HuH-7.5 (cell line): ENCODE data around the gene MYH13.

ENCODE experiments used
- DNase-seq: peaks from one replicate; pipeline ENCODE4 v3.0.0; 2011; ENCODE audit warnings: low spot score

Gene MYH13

DNA sequence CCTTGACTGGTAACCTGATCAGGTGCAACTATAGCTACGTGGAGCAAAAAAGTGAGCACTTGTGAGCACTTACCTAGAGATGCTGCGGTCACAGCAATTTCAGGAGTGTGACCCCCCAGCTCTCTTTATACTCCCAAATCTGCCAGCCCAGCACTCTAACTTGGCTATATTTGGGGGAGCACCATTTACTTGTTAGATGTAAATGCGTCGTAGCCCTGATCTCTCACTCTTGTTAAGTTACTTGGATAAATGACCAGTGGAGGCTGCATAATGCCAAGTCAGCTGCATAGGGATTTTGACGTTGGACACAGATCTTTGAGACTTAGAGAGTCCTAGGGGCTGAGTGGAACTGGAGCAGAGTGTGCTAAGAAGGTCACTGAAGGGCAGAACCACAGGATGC, at the start of gene MYH13:
Gene MYH13 (minus strand): TSS at position 101 of the 400 bp plus-strand sequence. CDS start 8,476 bp downstream, outside the sequence.
- DNase-seq: no peak

DNA sequence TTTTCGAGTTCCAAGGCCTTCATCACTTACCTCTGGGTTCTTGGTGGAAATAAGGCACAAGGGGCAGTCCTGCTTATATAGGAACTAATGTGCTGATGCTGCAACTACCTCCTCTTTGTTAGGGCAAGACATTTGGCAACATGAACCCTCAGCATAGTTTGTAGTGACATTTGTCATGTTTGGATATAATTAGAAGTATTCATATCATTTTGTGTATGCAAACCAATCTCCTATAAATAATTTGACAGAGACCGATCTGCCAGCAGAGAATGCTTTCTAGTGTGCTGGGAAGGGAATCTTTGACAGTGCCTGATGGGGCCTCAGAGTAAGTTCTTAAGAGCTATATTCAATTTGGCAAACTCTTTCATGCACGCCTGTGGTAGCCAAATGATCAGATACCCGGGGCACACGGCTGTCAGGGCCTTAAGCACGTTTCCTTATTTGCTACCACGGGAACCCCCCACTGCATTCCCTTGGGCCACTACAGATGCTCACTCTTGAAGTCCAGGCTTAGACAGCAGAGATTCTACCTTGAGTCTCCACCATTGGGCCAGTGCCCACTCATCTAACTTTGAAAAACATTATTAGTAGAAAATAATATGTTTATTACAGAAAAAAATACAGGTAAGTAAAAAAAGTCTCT, 49.2 kb upstream of the MYH13 start, which contains the start of gene MYH8:
Gene MYH8 (minus strand): TSS at position 51 of the 643 bp plus-strand sequence. CDS start 1,723 bp downstream, outside the sequence.
- DNase-seq: no peak

DNA sequence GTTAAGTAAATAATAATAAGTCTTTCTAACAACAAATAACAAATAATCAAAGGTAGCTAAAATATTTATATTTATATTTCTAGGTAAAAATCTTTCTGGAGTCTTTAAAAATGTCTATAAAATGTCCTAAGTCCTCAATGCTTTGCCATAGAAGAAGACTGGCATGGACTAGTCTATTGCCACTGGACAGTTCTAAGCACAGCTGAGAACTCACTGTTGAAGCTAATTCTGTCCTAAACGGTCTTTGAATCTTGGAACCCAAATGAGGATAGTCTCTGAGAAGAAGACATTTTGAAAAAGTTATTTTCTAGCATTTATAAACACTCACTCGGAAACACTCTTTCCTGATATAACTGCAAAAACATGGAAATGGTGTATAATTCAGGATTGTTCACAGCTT, 48.4 kb upstream of the MYH13 start:
- DNase-seq: no peak

DNA sequence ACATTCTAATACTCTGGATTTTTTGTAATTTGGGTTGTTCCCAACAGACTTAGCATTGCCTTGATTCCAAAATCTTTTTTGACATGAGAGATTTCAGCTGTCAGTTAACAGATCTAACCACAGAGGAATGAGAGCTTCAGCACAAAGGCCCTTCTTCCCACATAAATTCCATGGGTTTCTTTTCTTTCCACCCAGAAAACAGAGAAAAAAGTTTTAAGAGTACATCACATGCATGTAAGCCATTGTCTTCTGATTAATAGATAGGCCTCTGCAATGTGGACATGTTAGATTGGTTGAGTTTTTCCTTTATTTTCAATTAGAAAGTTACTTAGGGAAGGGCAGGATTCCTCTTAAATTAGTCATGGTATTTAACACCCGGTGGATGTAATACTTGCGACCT, 48.0 kb upstream of the MYH13 start:
- DNase-seq: no peak

DNA sequence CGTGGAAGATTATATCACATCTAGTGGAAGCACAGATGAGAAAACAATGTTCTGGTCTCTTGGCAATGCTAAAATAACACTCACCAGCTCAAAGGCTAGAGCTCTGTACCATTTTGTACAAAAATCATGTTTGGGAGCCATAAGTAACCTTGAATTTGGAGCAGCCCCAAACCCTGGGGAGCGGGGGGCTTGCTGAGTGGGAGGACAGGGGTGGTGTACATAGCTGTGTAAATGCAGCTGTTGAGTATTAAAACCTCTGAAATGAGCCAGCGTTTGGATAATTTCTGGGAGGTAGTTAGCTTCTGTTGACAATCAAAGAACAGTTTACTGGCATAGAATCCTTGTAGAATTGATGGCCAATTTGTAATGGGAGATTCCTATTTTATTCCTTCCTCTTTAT, 44.6 kb upstream of the MYH13 start:
- no peak for DNase-seq

DNA sequence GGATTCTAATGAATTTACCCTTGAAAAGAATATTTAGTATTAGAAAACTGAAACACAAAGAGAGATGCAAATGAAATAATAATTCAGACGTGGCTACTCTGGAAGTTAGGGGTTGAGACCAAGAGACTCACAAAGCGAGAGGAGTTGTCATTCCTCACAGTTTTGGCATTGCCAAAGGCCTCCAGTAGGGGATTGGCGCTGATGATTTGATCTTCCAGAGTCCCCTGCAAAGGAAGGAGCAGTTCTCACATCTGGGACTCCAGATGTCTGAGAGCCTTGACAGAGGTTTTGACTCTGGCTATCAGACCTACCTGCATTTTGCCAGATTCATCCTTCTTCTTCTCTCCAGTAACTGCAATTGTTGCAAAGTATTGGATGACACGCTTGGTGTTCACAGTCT, 42.4 kb upstream of the MYH13 start:
- DNase-seq: no peak

DNA sequence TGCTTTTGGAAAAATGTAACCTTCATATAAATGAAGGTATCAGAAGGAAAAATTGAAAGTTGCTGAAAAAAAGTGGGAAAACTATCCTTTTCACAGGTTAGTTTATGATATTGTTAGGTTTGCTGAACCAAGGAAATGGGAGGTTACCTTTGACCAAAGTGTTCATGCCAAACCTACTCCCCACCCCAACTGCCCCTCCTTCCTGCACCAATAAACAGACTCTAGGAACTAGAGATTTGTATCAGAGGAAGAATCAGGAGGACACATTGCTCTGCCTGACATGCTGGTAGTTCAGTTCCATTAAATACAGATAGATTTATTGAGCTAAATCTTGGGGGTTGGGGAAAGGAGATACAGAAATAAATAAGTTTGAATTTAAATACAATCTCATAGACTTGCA, 30.8 kb upstream of the MYH13 start:
- DNase-seq: no peak

DNA sequence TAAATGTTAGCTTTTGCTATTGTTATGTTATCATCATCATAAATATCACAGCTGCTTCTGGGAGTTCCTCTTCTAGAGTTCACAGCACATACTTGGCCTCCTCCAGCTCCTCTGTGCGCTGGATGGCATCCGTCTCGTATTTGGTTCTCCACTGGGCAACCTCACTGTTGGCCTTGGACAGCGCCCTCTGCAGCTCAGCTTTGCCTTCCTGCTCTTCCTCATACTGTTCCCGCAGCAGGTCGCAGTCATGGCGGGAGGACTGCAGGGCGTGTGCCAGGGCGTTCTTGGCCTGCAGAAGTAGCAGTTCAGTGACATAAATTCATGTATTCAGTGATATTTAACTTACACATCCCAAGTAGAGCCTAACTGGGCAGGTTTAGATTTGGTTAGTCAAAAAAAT, 25.5 kb upstream of the MYH13 start:
- DNase-seq: no peak

DNA sequence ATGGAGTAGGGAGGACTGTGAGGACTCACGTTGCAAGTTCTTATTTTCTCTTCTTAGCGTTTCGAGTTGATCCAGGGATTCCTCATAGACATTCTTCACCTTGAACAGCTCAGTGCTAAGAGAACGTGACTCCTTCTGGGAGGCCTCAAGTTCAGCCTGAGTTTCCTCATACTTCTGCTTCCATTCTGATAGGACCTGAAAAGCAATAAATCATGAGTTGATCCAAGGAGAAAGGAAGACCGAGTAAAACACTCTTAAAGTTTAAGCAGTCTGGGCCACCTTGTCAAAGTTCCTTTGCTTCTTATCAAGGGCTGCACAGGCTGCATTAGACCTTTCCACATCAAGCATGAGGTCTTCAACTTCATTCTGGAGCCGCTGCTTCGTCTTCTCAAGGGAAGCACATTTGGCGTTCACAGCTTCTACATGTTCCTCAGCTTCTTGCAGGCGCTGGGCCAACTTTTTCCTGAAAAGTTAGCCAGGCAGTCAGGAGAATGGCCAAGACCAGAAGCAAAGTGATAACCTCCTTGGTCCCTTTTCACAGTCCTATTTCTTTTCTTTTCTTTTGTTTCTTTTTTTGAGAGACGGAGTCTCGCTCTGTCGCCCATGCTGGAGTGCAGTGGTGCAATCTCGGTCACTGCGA, 23.8 kb upstream of the MYH13 start:
- no peak for DNase-seq

DNA sequence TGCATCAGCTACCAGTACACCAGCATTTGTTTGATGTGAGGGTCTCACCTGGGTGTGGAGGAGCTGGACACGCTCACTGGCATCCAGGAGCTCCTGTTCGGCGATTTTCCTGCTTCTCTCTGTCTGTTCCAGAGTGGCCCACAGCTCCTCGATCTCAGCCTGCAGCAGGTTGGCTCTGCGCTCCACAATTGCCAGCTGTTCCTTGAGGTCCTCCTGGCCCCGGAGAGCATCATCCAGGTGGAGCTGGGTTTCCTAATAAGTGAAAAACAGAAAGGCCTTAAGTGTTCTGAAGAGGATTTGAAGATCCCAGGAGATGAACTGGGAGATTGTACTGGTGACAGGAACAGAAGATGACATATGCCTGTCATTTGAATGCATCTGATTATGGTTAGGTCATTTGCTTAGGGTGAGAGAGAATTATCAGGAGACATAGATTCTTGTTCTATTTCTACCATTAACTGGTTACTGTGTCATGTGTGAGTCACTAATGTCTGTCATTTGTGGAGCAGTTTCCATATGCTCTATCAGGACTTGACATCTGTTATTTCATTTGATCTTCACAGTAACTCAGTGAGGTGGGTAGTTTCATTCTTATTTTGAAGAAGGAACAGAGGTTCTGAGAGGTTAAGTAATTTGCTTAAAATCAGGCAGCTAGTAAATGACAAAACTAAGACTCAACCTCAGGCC, 21.5 kb upstream of the MYH13 start:
- no peak for DNase-seq

DNA sequence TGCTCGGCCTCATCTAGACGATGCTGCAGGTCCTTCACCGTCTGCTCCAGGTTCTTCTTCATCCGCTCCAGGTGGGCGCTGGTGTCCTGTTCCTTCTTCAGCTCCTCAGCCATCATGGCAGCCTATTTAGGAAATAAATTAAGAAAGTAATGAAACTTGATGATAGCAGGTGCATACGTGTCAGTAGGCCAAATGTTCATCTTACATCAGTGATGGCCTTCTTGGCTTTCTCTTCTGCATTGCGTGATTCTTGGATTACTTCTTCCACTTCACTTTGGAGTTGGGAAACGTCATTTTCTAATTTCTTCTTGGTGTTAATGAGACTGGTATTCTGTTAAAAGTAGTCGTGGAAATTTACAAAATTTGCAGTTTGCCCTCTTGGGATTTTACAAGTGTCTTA, 20.1 kb upstream of the MYH13 start:
- no peak for DNase-seq

DNA sequence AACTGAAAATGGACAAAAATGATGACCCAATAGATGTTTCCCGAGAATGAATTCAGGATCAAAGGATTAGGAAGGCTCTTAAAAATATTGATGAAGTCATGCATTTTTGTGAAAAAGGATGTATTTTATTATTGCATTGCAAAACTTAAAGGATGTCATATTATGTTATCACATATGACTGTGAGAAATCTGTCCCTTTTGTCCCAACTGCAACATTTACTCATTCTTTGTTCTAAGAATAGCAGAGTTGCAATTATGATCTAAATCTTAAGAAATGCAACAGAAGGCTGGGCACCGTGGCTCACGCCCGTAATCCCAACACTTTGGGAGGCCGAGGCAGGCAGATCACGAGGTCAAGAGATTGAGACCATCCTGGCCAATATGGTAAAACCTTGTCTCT, 13.1 kb upstream of the MYH13 start:
- DNase-seq: no peak

DNA sequence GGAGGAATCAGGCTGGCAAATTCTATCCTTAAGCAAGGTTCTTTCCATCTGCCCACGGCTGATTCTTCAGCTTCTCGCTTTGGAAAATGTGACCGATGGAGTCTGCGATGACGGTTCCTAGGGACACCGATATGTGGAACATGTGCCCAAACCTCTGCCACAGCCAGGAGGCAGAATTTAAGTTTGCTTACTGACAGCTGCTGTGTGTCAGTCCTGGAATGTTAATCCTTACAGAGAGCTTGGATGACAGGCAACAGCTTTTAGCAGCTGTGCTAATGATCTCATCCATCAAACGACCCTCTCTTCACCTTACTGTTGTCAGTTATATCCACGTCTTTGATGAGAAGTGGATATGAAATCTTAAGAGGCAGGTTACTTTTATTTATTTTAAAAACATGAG, 11.4 kb upstream of the MYH13 start:
- no peak for DNase-seq

DNA sequence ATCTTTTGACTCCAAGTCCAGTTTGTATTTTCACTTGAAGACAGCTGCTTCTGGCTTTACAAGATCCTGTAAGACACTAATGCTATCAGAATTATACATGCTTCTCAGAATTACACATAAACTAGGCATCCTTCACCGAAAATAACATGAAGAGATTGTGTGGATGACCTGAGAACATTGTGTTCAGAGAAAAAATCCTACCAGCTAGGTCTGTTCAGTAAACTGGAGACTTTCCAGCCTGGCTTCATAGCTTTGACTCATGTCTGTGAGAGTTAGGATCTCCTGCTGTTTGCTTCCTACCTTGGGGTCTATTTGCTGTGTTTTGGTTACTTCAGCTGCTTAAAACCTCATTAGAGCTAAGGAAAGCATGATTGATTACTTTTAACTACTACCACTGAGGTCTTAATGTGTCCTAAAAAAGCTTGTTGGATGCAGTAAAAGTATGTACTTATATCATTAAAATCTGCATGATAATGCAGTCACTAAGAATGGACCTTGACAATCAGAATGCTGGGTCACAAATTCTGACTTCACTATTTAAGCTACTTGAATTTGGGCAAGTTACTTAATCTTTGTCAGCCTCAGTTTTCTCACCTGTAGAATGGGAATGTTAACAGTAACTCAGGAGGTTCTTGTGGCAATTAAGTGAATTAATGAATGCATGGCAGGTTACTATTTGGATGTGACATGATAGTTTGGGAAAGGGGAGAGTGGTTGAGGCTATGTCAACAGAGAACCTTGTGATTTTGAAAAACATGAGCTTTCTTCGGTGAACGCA, 8.0 kb upstream of the MYH13 start:
- no peak for DNase-seq

DNA sequence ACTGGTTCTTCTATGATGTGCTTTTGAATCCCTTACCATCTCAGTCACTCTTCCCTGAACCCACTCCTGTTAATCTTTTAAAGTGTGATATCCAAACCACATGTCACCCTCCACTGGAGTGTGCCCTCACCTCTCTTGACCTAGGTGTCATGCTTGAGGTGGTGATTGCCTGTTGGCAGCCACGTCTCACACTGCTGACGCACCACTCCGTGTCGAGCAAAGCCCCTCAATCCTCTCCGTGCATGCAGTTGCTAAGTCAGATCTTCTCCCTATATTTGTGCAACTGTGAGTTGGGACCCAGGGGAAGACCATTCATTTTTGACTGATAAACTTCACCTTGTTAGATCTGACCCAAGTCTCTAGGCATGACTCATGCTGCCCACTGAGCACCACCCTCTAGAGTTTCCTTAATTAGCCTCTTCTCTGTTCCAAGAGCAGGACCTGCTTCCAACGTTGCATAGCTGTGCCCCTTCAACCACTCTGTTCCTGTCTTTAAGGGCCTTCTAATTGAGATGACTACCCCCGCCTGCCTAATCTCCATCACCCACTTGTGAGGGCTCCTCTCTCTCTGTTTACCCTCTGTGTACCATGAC, 2.7 kb downstream of the MYH13 start:
- DNase-seq: no peak

DNA sequence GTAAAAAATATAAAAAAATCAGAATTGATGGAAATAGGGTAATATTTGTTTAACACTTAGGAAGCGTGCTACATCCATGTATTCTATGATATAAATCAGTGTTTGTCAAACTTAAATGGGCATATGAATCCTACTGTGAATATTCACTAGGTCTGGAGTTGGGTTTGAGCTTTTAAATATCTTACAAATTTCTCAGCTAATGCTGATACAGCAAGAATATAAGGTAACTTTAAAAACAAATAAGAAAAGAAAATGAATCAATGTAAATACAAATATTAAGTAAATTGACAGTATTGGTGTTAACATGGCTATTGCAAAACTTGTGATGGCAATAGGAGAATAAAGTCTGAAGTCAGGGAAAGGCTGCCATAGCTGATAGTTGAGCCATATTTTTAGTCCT, 3.6 kb downstream of the MYH13 start:
- no peak for DNase-seq

DNA sequence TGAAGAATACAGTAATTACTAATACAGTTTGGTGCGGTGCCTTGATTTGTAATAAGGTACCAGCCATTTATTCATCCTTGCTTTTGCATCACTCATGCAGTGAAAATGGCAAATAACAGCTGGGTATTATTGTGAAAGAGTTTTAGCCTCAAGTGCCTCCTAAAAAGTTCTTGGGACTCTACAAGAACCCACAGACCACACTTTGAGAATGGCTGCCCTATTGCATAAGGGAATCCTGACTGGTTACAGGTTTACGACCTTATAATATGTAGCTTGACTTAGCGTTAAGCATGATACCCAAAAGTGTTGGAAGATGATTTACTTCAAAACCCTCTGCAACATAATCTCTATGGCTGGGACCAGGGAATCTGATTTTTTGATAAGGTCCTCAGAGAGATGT, 4.2 kb downstream of the MYH13 start:
- no peak for DNase-seq

DNA sequence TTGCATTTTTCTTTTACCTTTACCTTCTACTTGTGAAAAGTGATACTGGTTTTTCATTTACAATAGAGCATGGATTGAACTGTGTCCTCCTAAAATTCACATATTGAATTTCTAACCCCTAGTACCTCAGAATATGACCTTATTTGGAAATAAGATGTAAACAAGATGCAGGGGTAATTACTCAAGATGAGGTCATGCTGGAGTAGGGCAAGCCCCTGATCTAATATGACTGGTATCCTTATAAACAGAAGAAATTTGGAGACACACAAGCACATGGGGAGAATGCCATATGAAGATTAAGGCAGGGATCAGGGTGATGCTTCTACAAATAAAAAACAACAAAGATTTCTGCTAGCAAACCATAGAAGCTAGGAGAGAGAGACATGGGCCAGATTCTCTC, 12.2 kb downstream of the MYH13 start:
- no peak for DNase-seq

DNA sequence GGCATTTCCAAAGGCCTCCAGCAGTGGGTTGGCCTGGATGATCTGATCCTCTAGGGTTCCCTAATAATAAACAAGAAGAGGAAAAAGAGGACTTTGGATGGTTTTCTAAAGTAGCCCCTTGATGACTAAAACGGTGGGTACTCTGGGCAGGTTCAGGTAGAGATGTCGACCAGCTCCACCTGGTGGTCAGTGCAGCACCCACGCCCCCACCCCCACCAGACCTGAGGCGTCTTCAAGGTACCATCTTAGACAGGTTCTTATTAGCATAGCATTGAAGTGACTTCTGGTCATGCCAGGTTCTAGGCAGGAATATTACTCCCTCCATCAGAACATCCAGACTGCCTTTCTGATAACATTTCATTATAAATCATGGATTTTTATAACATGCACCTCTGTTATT, 15.0 kb downstream of the MYH13 start:
- DNase-seq: peak; percentile 21

DNA sequence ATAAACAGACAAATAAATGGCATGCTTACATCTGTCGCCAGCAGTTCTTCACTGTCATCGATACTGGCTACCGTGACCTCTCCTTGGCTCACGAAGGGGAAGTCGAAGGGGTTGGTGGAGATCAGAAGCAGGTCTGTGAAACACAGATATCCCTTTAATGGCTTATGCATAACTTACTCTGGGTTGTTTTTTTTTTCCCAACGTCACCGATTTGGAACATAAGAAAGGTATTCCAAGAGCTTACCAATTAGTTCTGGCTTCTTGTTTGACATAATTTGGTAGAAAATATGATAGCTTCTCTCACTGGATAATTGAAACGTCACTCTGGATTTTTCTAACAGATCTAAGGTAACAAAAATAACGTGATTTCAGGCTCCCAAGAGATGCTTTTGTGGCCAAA, 18.2 kb downstream of the MYH13 start:
- DNase-seq: no peak

DNA sequence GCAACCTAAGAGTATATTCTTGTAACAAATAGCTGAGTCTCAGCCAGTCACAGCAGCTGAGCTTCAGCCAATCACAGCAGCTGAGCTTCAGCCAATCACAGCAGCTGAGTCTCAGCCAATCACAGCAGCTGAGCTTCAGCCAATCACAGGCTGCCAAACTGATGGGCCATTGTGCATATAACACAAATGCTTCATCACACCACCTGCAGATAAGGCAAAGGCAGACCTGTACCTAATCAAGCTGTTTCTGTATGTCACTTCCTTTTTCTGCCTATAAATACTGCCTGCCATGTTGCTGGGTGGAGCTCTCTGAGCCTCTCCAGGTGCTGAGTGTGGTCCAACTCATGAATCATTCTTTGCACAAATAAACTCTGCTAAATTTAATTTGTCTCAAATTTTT, 19.9 kb downstream of the MYH13 start:
- no peak for DNase-seq

DNA sequence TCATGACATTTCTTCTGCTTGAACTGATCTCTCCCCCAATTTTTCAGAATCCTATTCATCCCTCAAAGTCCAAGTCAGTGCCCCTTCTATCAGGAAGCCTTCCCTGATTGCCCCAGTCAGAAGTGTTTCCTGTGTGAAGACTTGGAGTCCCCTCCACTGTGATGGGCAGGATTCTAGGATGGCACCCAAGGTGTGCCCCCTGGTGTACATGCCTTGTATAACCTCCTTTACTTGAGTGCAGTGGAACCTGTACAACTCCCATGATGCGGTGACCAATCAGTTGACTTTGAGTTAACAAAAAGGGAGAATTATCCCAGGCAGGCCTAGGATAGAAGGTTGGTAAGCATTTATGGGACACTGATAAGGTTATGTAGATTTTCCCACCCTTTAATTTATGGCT, 23.4 kb downstream of the MYH13 start:
- no peak for DNase-seq
